ENCODE data around the gene TMEM176A. TPM values are rescaled to one million over a fixed set of nuclear protein-coding genes. Genes with fewer than 3 reads are reported as not detected.
A peak's percentile ranks its signal among the peaks of the same experiment; 100 is the strongest.
"Not testable (repeated sequence)": the region's sequence is repeated elsewhere in the genome, so short reads cannot be mapped to it uniquely, and the experiment has no call there.

TMEM176A gene, protein sequence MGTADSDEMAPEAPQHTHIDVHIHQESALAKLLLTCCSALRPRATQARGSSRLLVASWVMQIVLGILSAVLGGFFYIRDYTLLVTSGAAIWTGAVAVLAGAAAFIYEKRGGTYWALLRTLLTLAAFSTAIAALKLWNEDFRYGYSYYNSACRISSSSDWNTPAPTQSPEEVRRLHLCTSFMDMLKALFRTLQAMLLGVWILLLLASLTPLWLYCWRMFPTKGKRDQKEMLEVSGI
- total RNA-seq (2014; rRNA removed; shearing (Covaris generic)): not detected in 2 replicates

GRCh38 chr7:150800581-150801241 lies at the start of gene TMEM176A:
TSS of gene TMEM176A (plus strand) at chr7:150800769. CDS start at chr7:150801551, 782 bp downstream.
- no peak for DNase-seq (ENCODE audit: low spot score)

GRCh38 chr7:150751702-150752101 lies 48.9 kb upstream of the TMEM176A start:
- DNase-seq (ENCODE audit: low spot score): no peak

DNA sequence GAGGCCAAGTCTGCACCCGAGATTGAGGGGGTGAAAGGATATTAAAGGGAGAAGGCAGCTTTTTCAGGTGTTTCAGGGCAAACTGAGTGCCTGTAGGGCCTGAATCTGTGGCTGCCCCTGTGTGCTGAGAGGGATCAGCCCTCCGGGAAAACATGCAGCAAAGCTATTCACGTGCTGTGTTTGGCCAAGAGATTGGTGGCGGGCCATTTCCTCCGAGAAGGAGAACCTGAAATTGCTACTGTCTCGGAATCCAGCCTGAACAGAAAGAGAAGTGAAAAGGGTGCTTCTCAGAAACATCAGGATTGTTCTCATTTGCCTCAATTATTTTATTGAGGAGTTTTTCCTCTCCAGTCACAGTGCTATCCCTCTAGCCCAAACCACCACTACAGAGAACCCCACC lies 47.3 kb upstream of the TMEM176A start:
- no peak for DNase-seq (ENCODE audit: low spot score)

DNA sequence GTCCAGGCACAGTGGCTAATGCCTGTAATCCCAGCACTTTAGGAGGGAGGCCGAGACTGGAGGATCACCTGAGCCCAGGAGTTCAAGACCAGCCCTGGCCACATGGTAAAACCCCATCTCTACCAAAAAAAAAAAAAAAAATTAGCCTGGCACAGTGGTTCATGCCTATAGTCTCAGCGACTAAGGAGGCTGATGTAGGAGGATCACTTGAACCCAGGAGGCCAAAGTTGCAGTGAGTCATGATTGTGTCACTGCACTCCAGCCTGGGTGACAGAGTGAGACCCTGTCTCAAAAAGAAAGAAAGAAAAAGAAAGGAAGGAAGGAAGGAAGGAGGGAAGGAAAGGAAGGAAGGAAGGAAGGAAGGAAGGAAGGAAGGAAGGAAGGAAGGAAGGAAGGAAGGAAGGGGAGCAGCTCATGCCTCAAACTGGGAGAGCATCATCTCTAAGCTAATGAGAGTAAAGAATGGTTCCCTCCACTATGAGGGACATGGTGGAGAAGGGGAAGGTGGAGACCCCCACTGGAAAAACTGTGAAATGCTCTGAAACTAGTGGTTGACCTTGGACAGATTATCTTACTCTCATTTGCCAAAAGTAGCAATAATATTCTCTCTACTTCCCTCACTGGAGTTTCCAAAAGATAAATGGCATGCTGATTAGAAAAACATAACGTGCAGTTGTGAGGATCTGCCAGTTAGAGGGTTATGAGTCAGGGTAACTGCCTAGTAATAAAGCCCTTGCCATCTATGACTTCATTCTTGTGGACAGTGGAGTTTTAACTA lies 46.6 kb upstream of the TMEM176A start:
- peak; percentile 32 for DNase-seq (ENCODE audit: low spot score)

- no peak for DNase-seq (ENCODE audit: low spot score)
Measured at GRCh38 chr7:150754951-150755350, 45.6 kb upstream of the TMEM176A start.

GRCh38 chr7:150755473-150756099 lies 45.0 kb upstream of the TMEM176A start:
- peak; percentile 12 for DNase-seq (ENCODE audit: low spot score)

DNA sequence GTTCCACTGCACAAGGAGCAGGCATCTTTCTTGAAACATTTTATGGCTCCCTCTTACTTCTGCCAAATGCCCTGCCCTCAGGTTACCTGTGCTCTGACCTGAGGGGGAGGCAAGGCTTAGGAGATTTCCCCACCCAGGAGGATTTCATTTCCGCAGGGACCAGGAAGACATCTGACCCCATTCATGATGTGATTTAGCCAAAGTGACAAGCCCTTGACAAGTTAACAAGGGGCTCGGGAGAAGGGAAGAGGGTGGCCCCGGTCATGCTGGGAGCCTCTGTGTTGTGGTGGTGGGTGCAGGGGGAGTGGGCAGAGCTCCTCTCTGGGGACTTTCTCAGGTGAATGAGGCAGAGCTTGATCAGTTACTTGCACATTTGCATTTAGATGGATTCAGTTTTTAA lies 44.4 kb upstream of the TMEM176A start:
- DNase-seq (ENCODE audit: low spot score): no peak

- DNase-seq (ENCODE audit: low spot score): no peak
Measured at GRCh38 chr7:150756858-150757257, 43.7 kb upstream of the TMEM176A start.

DNA sequence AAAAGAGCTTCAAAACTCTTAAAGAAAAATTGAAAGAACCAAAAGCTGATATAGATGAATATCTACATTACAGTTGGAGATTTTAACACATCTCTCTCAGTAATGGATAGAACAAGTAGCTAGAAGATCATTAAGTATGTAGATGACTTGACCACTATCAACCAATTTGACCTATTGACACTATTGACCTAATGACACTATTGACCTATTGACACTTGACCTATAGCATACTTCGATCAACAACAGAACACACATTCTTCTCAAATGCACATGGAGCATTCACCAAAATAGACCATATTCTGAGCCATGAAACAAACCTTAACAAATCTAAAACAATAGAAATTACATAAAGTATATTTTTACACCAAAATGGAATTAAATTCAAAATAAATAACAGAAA lies 41.1 kb upstream of the TMEM176A start:
- DNase-seq (ENCODE audit: low spot score): no peak

DNA sequence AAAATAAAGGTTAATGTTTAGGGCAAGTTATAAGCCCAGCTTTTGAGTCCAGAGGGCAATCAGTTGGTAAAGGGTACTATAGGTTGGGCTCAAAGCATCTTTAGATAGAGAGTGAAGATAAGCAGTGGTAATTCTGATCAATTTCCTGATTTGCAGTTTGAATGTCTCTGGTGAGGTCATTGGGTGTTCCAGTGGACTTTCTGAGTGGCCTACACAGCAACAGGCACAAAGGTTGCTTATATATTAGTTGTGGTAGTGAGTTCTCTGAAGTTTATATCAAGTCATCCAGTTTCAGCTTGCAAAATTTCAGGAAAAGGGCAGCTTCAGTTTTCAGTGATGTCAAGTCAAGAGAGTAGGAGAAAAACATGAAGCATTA lies 34.2 kb upstream of the TMEM176A start:
- DNase-seq (ENCODE audit: low spot score): no peak

DNA sequence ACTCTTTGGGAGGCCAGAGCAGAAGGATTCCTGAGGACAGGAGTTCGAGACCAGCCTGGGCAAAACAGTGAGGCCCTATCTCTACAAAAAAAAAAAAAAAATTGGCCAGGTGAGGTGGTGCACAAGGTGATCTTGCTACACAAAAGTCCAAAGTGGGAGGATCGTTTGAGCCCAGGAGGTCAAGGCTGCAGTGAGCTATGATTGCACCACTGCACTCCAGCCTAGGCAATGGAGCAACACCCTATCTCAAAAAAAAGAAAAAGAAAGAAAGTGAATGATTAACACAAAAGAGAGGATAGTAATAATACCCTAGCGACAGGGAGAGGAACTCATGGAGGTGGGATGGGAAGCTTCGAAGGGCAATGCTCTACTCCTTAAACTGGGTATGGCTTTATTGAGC lies 30.8 kb upstream of the TMEM176A start:
- no peak for DNase-seq (ENCODE audit: low spot score)

DNA sequence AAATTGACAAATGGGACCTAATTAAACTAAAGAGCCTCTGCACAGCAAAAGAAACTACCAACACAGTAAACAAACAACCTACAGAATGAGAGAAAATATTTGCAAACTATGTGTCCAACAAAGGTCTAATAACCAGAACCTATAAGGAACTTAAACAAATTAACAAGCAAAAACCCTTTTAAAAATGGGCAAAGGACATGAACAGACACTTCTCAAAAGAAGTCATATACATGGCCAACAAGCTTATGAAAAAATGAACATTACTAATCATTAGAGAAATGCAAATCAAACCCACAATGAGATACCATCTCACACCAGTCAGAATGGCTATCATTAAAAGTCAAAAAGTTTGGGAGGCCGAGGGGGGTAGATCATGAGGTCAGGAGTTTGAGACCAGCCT lies 26.4 kb upstream of the TMEM176A start:
- DNase-seq (ENCODE audit: low spot score): not testable (repeated sequence)

GRCh38 chr7:150778014-150778737 lies 22.4 kb upstream of the TMEM176A start:
- DNase-seq (ENCODE audit: low spot score): no peak

DNA sequence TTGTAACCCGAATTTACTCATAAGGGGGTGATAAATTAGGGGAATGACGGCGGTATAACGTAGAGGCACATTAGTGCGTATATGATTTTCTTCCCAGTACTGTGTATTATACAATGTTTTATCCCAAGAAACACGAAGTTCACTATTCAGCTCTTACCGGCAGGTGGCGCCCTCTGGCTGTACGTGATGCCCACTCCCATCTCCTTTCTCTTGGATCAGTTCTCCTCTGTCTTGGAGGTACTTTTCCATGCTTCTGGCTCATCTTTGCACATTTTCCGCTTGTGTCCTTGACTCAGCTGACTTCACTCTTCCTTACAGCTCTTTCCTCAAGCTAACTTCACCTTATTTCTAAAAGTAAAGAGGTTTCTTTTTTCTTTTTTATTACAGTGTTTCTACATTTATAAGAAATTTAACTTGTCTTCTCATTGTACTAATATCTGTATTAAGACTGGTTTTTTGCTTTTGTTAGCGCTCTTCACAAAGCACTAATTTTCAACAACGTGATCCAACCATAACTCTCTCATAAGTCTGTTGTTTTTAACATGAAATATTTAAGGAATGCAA lies 21.7 kb upstream of the TMEM176A start:
- peak; percentile 65 for DNase-seq (ENCODE audit: low spot score)

GRCh38 chr7:150780292-150780691 lies 20.3 kb upstream of the TMEM176A start:
- DNase-seq (ENCODE audit: low spot score): no peak

DNA sequence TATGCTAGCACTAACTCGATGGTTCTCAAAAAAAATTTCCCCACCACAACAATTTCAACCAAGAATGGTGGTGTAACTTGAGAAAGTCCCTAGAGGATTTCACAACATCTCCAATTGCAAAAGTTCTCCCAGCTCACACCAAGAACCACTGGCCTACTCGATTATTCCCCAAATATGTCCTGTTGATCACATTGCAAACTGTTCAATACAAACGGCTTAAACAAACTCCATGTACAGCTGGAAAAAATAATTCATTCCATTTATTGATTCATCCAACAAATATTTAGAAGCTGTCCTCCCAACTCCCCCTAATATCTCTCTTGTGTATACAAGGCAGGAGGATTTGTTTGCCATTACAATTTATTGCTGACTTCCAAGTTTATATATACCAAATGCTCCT lies 19.5 kb upstream of the TMEM176A start:
- DNase-seq (ENCODE audit: low spot score): no peak

- no peak for DNase-seq (ENCODE audit: low spot score)
Measured at GRCh38 chr7:150781961-150782360, 18.6 kb upstream of the TMEM176A start.

- DNase-seq (ENCODE audit: low spot score): no peak
Measured at GRCh38 chr7:150784120-150784736, 16.3 kb upstream of the TMEM176A start.

- no peak for DNase-seq (ENCODE audit: low spot score)
Measured at GRCh38 chr7:150784954-150785353, 15.6 kb upstream of the TMEM176A start.

- no peak for DNase-seq (ENCODE audit: low spot score)
Measured at GRCh38 chr7:150787321-150788281, 13.0 kb upstream of the TMEM176A start.

All from A172 (cell line).